ENCODE measurements around the gene MICOS13. TPM values are rescaled to one million over a fixed set of nuclear protein-coding genes. Genes with fewer than 3 reads are reported as not detected.

MICOS13 gene
- total RNA-seq, 2 donors from 2014 or later, result 42.8 to 54.2 TPM

GRCh38 chr19:5697890-5698634 is 17.7 kb upstream of the MICOS13 start:
- Histone ChIP-seq H3K9me3 (no peaks in the 10 kb centered on the region), H3K27me3 (replicated peaks; ENCODE audit: insufficient read depth) (no peaks in the 10 kb centered on the region), H3K4me1 (replicated peaks) (no peaks in the 10 kb centered on the region), H3K4me3 (no peak overlapping the region), H3K36me3 (peaks cover 7 to 34% of the 10 kb centered on the region in 2 donors), H3K27ac (no peak overlapping the region)
- intact Hi-C loops (cut with DNase I), result no loop called here
- WGBS, result 82% methylated on average over 30 of the region's 30 CpGs
- TF ChIP-seq POLR2A (IDR thresholded peaks at IDR 0.05) (no peak), POLR2AphosphoS5 (IDR thresholded peaks at IDR 0.05) (no peak), CTCF (IDR thresholded peaks at IDR 0.05) (no peak)
- no peak for DNase-seq (ENCODE audit: low spot score)

GRCh38 chr19:5697022-5697889 is 16.9 kb upstream of the MICOS13 start:
- no peak for TF ChIP-seq POLR2AphosphoS5 (IDR thresholded peaks at IDR 0.05)
- no peak for TF ChIP-seq POLR2A (IDR thresholded peaks at IDR 0.05)
- TF ChIP-seq CTCF (IDR thresholded peaks at IDR 0.05), result no peak
- H3K9me3 ChIP-seq, result no peaks in the 10 kb centered on the region
- H3K4me3 ChIP-seq, result no peak overlapping the region
- DNase-seq (ENCODE audit: low spot score), result no peak
- peaks cover 4% of the 10 kb centered on the region for H3K4me1 ChIP-seq (replicated peaks)
- H3K36me3 ChIP-seq, result peaks cover 7 to 39% of the 10 kb centered on the region in 2 donors
- WGBS, result 75% methylated on average over 25 of the region's 25 CpGs
- no peak overlapping the region for H3K27ac ChIP-seq
- intact Hi-C loops (cut with DNase I), result no loop called here
- no peaks in the 10 kb centered on the region for H3K27me3 ChIP-seq (replicated peaks; ENCODE audit: insufficient read depth)

GRCh38 chr19:5696196-5697021 is 16.1 kb upstream of the MICOS13 start:
- Histone ChIP-seq H3K27ac (no peak overlapping the region), H3K4me3 (no peak overlapping the region), H3K9me3 (no peaks in the 10 kb centered on the region), H3K27me3 (replicated peaks; ENCODE audit: insufficient read depth) (no peaks in the 10 kb centered on the region), H3K4me1 (replicated peaks) (peaks cover 12% of the 10 kb centered on the region), H3K36me3 (peaks cover 7 to 47% of the 10 kb centered on the region in 2 donors)
- TF ChIP-seq POLR2AphosphoS5 (IDR thresholded peaks at IDR 0.05) (no peak), POLR2A (IDR thresholded peaks at IDR 0.05) (no peak), CTCF (IDR thresholded peaks at IDR 0.05) (no peak)
- 79% methylated on average over 25 of the region's 42 CpGs for WGBS
- DNase-seq (ENCODE audit: low spot score), result no peak
- intact Hi-C loops (cut with DNase I), result no loop called here

- peaks cover 13% of the 10 kb centered on the region for H3K4me1 ChIP-seq (replicated peaks)
- H3K27me3 ChIP-seq (replicated peaks; ENCODE audit: insufficient read depth), result no peaks in the 10 kb centered on the region
- no peaks in the 10 kb centered on the region for H3K9me3 ChIP-seq
- intact Hi-C loops (cut with DNase I), result no loop called here
- peaks cover 7 to 42% of the 10 kb centered on the region in 2 donors for H3K36me3 ChIP-seq
- no peak overlapping the region for H3K4me3 ChIP-seq
- H3K27ac ChIP-seq, result no peak overlapping the region
- TF ChIP-seq POLR2A (IDR thresholded peaks at IDR 0.05), result no peak
- no peak for TF ChIP-seq CTCF (IDR thresholded peaks at IDR 0.05)
- TF ChIP-seq POLR2AphosphoS5 (IDR thresholded peaks at IDR 0.05), result no peak
- no peak for DNase-seq (ENCODE audit: low spot score)
- WGBS, result 85% methylated on average over 28 of the region's 28 CpGs
Observed at GRCh38 chr19:5695649-5696195, 15.4 kb upstream of the MICOS13 start.

Measured in prostate gland (tissue), 2 donors.